Suprapubic skin (tissue), 3 donors: ENCODE data around the gene SLC34A3.
A peak's percentile ranks its signal among the peaks of the same experiment; 100 is the strongest.

Experiments
- POLR2AphosphoS5 ChIP-seq, 3 donors: sonication (generic); formaldehyde crosslinking; IDR thresholded peaks; one replicate each; pipeline ENCODE4 v1.6.1; 2017; ENCODE audit warnings: antibody characterized with exemption in 3 of 3
- TF ChIP-seq, protein P1 (sequence below), 2 donors: fragments of 200-600 bp in 1 of 2; fragments of 450-650 bp in 1 of 2; sonication (generic) in 1 of 2; IDR thresholded peaks; one replicate each; pipeline ENCODE4 v1.5.1; 2016 to 2019; ENCODE audit warnings: antibody characterized with exemption in 2 of 2, mild to moderate bottlenecking in 1 of 2, moderate library complexity in 1 of 2

DNA sequence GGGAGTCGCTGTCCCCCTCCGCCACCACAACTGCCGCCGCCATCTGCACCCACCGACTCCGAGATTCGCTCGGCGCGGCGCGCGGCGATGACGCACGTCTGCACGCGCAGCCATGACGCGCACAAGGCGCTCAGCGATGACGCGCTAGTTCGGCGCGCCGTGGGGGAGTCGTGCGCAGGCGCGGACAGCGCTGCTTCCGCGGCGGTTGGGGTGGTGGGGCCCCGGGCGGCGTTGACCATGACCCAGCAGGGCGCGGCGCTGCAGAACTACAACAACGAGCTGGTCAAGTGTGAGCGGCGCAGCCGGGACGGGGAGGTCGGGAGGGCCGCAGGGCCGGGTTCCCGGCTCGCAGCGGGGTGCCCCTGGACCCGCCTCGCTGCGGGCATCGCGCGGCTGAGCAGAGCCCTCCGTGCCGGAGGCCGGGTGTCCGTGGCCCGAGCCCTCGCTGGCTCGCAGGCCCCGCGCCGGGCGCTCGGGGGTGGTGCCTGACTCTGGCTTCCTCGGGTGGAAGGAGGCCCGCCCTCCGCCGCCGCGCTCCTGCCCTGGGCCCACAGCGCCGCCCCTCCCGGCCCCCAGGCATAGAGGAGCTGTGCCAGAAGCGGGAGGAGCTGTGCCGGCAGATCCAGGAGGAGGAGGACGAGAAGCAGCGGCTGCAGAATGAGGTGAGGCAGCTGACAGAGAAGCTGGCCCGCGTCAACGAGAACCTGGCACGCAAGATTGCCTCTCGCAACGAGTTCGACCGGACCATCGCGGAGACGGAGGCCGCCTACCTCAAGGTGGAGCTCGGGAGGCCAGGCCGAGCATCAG, 42.0 kb upstream of the SLC34A3 start, which contains the start of the genes ANAPC2 and SSNA1:
- TF ChIP-seq, protein P1, sequence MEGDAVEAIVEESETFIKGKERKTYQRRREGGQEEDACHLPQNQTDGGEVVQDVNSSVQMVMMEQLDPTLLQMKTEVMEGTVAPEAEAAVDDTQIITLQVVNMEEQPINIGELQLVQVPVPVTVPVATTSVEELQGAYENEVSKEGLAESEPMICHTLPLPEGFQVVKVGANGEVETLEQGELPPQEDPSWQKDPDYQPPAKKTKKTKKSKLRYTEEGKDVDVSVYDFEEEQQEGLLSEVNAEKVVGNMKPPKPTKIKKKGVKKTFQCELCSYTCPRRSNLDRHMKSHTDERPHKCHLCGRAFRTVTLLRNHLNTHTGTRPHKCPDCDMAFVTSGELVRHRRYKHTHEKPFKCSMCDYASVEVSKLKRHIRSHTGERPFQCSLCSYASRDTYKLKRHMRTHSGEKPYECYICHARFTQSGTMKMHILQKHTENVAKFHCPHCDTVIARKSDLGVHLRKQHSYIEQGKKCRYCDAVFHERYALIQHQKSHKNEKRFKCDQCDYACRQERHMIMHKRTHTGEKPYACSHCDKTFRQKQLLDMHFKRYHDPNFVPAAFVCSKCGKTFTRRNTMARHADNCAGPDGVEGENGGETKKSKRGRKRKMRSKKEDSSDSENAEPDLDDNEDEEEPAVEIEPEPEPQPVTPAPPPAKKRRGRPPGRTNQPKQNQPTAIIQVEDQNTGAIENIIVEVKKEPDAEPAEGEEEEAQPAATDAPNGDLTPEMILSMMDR (IDR thresholded peaks at IDR 0.05), result peak in 1 of 2 donors; percentile 42
- TF ChIP-seq POLR2AphosphoS5 (IDR thresholded peaks at IDR 0.05), result peak; percentile 92 to 99 (median 99)
